H1 (cell line): Measurements from ENCODE around the gene CERS3. TPM values are rescaled to one million over a fixed set of nuclear protein-coding genes. Genes with fewer than 3 reads are reported as not detected.

Experiments
- CTCF ChIA-PET: fragments of 300-600 bp; sonication (Branson Sonifier 250); formaldehyde crosslinking; loops from one replicate; lab custom pipeline; 2021; ENCODE audit not compliant: partially characterized antibody; lab: Charles Lee
- POLR2A ChIA-PET: fragments of 300-600 bp; sonication (Branson Sonifier 250); formaldehyde crosslinking; loops from one replicate; lab custom pipeline; 2021; ENCODE audit warnings: inconsistent platforms; ENCODE audit not compliant: partially characterized antibody; lab: Charles Lee
- DNase-seq, 2 experiments: peaks; one replicate each; pipeline versions ENCODE4 v3.0.0 to v3.0.0-alpha.2; 2010 to 2022; ENCODE audit warnings: low spot score in 2 of 2, low read depth in 1 of 2, mixed read lengths in 1 of 2
- FAIRE-seq: peaks from 2 replicates; lab custom pipeline; 2011; peaks lifted over from hg19 to GRCh38; lab: Jason Lieb, UNC
- H2AFZ ChIP-seq: 2 replicates; pipeline ENCODE4 v1.8.1; 2012; ENCODE audit warnings: low read length, inconsistent platforms
- H2AK5ac ChIP-seq: 2 replicates; pipeline ENCODE4 v1.6.1; 2013; ENCODE audit warnings: low read depth, low read length
- H2BK120ac ChIP-seq: replicated peaks from 2 replicates; pipeline ENCODE3; 2013; ENCODE audit warnings: low read depth, low read length, inconsistent platforms
- H2BK12ac ChIP-seq: 2 replicates; pipeline ENCODE4 v1.6.1; 2013; ENCODE audit warnings: low read depth, low read length
- H2BK15ac ChIP-seq: 2 replicates; pipeline ENCODE4 v1.6.1; 2013; ENCODE audit warnings: low read length
- H2BK20ac ChIP-seq: 2 replicates; pipeline ENCODE4 v1.6.1; 2013; ENCODE audit warnings: low read length
- H2BK5ac ChIP-seq: 2 replicates; pipeline ENCODE4 v1.6.1; 2013; ENCODE audit warnings: low read depth, low read length
- H3K14ac ChIP-seq: 2 replicates; pipeline ENCODE4 v1.6.1; 2013; ENCODE audit warnings: inconsistent platforms; ENCODE audit not compliant: insufficient read length
- H3K18ac ChIP-seq: 2 replicates; pipeline ENCODE4 v1.6.1; 2013; ENCODE audit warnings: low read length; ENCODE audit errors: extremely low read depth
- H3K23ac ChIP-seq: 2 replicates; pipeline ENCODE4 v1.6.1; 2013; ENCODE audit warnings: inconsistent platforms; ENCODE audit not compliant: insufficient read length
- H3K23me2 ChIP-seq: 2 replicates; pipeline ENCODE4 v1.6.1; 2013; ENCODE audit warnings: low read depth, low read length
- H3K27ac ChIP-seq: 2 replicates; pipeline ENCODE4 v1.6.1; 2011; ENCODE audit warnings: low read depth, low read length, inconsistent platforms
- H3K27me3 ChIP-seq, 4 experiments: replicated peaks in 1 of 4; 1 replicate in 1 of 4; 2 replicates in 3 of 4; pipeline versions ENCODE4 v1.6.1 to v1.8.1; 2011 to 2013; ENCODE audit warnings: low read length in 3 of 4, mild to moderate bottlenecking in 3 of 4, inconsistent platforms in 2 of 4, mixed read lengths in 2 of 4, moderate library complexity in 1 of 4; ENCODE audit not compliant: control insufficient read depth in 3 of 4, insufficient read depth in 3 of 4; ENCODE audit errors: extremely low read depth in 1 of 4
- H3K36me3 ChIP-seq, 4 experiments: 2 replicates each; pipeline versions ENCODE4 v1.6.1 to v1.8.1; 2011 to 2013; ENCODE audit warnings: mild to moderate bottlenecking in 4 of 4, low read length in 3 of 4, moderate library complexity in 2 of 4, control low read depth in 1 of 4, inconsistent platforms in 1 of 4; ENCODE audit not compliant: insufficient read depth in 4 of 4, control insufficient read depth in 2 of 4
- H3K4ac ChIP-seq: replicated peaks from 2 replicates; pipeline ENCODE3; 2013; ENCODE audit warnings: low read length, low read depth, mixed read lengths, inconsistent platforms; ENCODE audit not compliant: insufficient read length
- H3K4me1 ChIP-seq, 4 experiments: replicated peaks in 1 of 4; 1 replicate in 1 of 4; 2 replicates in 3 of 4; pipeline versions ENCODE4 v1.6.1 to v1.8.1; 2011 to 2013; ENCODE audit warnings: low read length in 3 of 4, inconsistent platforms in 2 of 4, mixed read lengths in 1 of 4; ENCODE audit not compliant: insufficient read depth in 4 of 4, control insufficient read depth in 3 of 4
- H3K4me2 ChIP-seq, 2 experiments: 2 replicates each; pipeline versions ENCODE4 v1.6.1 to v1.8.1; 2011 to 2013; ENCODE audit warnings: low read depth in 2 of 2, low read length in 2 of 2, control low read depth in 1 of 2, inconsistent platforms in 1 of 2, mild to moderate bottlenecking in 1 of 2; ENCODE audit not compliant: insufficient read depth in 1 of 2
- H3K4me3 ChIP-seq, 4 experiments: fragments of 200-600, 300-600 bp in 1 of 4; sonication (generic), shearing (Covaris generic), sonication (Bioruptor Twin) in 1 of 4; 2 replicates each; pipeline versions ENCODE4 v1.5.1 to v1.8.1; 2011 to 2016; ENCODE audit warnings: low read length in 4 of 4, low read depth in 3 of 4, control low read depth in 2 of 4, inconsistent platforms in 2 of 4, mild to moderate bottlenecking in 2 of 4, mixed read lengths in 1 of 4, moderate library complexity in 1 of 4; ENCODE audit not compliant: insufficient read depth in 2 of 4; ENCODE audit errors: extremely low read depth in 1 of 4
- H3K56ac ChIP-seq: replicated peaks from 2 replicates; pipeline ENCODE3; 2013; ENCODE audit warnings: low read depth, mild to moderate bottlenecking, mixed read lengths, low read length, inconsistent platforms; ENCODE audit not compliant: insufficient read length
- H3K79me1 ChIP-seq: 2 replicates; pipeline ENCODE4 v1.6.1; 2013; ENCODE audit warnings: low read depth, low read length, control low read depth
- H3K79me2 ChIP-seq, 2 experiments: 2 replicates each; pipeline versions ENCODE4 v1.6.1 to v1.8.1; 2012 to 2013; ENCODE audit warnings: low read length in 2 of 2, mild to moderate bottlenecking in 2 of 2, inconsistent platforms in 1 of 2; ENCODE audit not compliant: insufficient read depth in 2 of 2, control insufficient read depth in 1 of 2
- H3K9ac ChIP-seq, 4 experiments: replicated peaks in 1 of 4; 1 replicate in 1 of 4; 2 replicates in 3 of 4; pipeline versions ENCODE4 v1.6.1 to v1.8.1; 2011 to 2013; ENCODE audit warnings: low read depth in 3 of 4, low read length in 3 of 4, control low read depth in 2 of 4, mild to moderate bottlenecking in 2 of 4, moderate library complexity in 2 of 4, inconsistent platforms in 1 of 4; ENCODE audit errors: extremely low read depth in 1 of 4
- H3K9me3 ChIP-seq, 2 experiments: 2 replicates each; pipeline versions ENCODE4 v1.6.1 to v1.8.1; 2012 to 2013; ENCODE audit warnings: mild to moderate bottlenecking in 2 of 2, moderate library complexity in 2 of 2, control low read depth in 1 of 2, inconsistent platforms in 1 of 2, low read depth in 1 of 2, low read length in 1 of 2, mixed read lengths in 1 of 2; ENCODE audit not compliant: insufficient read depth in 2 of 2
- H4K20me1 ChIP-seq, 2 experiments: replicated peaks in 1 of 2; 2 replicates each; pipeline versions ENCODE3 to v1.8.1; 2011 to 2013; ENCODE audit warnings: inconsistent platforms in 2 of 2, low read length in 2 of 2, mild to moderate bottlenecking in 1 of 2; ENCODE audit not compliant: insufficient read depth in 2 of 2, control insufficient read depth in 1 of 2
- H4K5ac ChIP-seq: 2 replicates; pipeline ENCODE4 v1.6.1; 2013; ENCODE audit warnings: low read length, low read depth, mixed read lengths, inconsistent platforms; ENCODE audit not compliant: insufficient read length
- H4K8ac ChIP-seq: 2 replicates; pipeline ENCODE4 v1.8.0; 2013; ENCODE audit warnings: mild to moderate bottlenecking, moderate library complexity, low read length, inconsistent platforms; ENCODE audit not compliant: insufficient read depth; ENCODE audit errors: extremely low read depth
- H4K91ac ChIP-seq: replicated peaks from 2 replicates; pipeline ENCODE3; 2013; ENCODE audit warnings: low read length, mixed read lengths, inconsistent platforms; ENCODE audit not compliant: insufficient read length
- BCL11A ChIP-seq, 2 experiments: IDR thresholded peaks; one replicate each; pipeline ENCODE4 v1.6.1; 2011; ENCODE audit warnings: low read depth in 2 of 2, low read length in 2 of 2, mild to moderate bottlenecking in 2 of 2
- CEBPB ChIP-seq: IDR thresholded peaks from 2 replicates; pipeline ENCODE4 v1.6.1; 2012; ENCODE audit warnings: low read depth, low read length
- POLR2AphosphoS5 ChIP-seq: IDR thresholded peaks from 2 replicates; pipeline ENCODE4 v1.6.1; 2011; ENCODE audit warnings: low read depth, low read length
- SIX5 ChIP-seq: IDR thresholded peaks from 2 replicates; pipeline ENCODE4 v1.6.1; 2011; ENCODE audit warnings: mild to moderate bottlenecking, low read depth, low read length
- SP1 ChIP-seq: IDR thresholded peaks from 2 replicates; pipeline ENCODE4 v1.6.1; 2011; ENCODE audit warnings: low read depth, low read length
- SUZ12 ChIP-seq: fragments of 200-600 bp; sonication (generic); IDR thresholded peaks from 2 replicates; pipeline ENCODE4 v1.6.1; 2012; ENCODE audit warnings: mild to moderate bottlenecking, inconsistent platforms, low read length, moderate library complexity, mixed read lengths
- TAF7 ChIP-seq: optimal IDR thresholded peaks from 2 replicates; pipeline ENCODE3; 2011; ENCODE audit warnings: low read depth, mild to moderate bottlenecking, inconsistent platforms, low read length, moderate library complexity, borderline replicate concordance
- TEAD4 ChIP-seq: IDR thresholded peaks from 2 replicates; pipeline ENCODE4 v1.6.1; 2012; ENCODE audit warnings: low read depth, low read length, inconsistent platforms, mixed read lengths
- WGBS, 2 experiments: shearing (Covaris generic) in 1 of 2; methylation state at CpG; one replicate each; pipeline versions ENCODE4 v1.1.6 to v1.1.7; 2013 to 2015; ENCODE audit warnings: low lambda C conversion rate in 2 of 2, mixed read lengths in 2 of 2, inconsistent platforms in 1 of 2, low coverage in 1 of 2, missing lambda C conversion rate in 1 of 2; ENCODE audit not compliant: insufficient replicate concordance in 2 of 2, insufficient coverage in 1 of 2, insufficient read length in 1 of 2; ENCODE audit errors: extremely low coverage in 1 of 2, missing lambda C conversion rate in 1 of 2; 5-methylcytosine and 5-hydroxymethylcytosine counted together
- polyA plus RNA-seq, 7 experiments: library from polyadenylated mRNA; depleted of rRNA in 3 of 7; stranded (reverse) in 5 of 7; unstranded in 2 of 7; fragments of >200 nt in 5 of 7; fragments of 200-250 nt in 2 of 7; gene quantifications; 1 replicate in 5 of 7; 2 replicates in 1 of 7; 4 replicates in 1 of 7; pipeline versions ENCODE4 v1.2.1 to v1.2.3, GENCODE V29; 2011 to 2013; ENCODE audit warnings: missing spikeins in 2 of 7, mixed read lengths in 2 of 7
- total RNA-seq: library from RNA; stranded (reverse); fragmentation: NEBNext Ultra II Directional; extraction: Animal tissue kit (Norgen Biotek cat#: 25700); gene quantifications from 2 replicates; pipeline ENCODE4 v1.2.1, GENCODE V29; 2021
- TF ChIP-seq, protein P1 (sequence below): IDR thresholded peaks from 2 replicates; pipeline ENCODE4 v1.6.1; 2011; ENCODE audit warnings: low read length, improper control_type of control experiment

CERS3 gene
- total and polyA plus RNA-seq, 2 of the 8 experiments (the other 6 are each of a cell fraction or from before 2014, with no cell fraction given) = 0.62 TPM; not detected in 1

DNA sequence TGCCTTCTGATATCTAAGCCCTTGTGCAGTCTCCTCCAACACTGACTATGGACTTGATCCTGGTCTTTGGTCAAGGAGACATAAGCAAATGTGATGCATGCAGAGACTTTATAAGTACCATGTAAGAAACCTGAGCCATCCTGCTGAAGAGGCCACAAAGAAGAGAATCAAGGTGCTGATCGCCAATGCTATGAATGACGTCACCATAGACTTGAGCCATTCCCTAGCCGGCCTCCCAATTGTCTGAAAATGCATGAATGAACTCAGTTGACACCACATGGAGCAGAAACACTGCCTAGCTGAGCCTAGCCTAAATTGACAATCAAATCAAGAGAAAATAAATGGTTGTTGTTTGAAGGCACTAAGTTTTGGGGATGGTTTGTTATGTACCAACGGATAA is 51.9 kb downstream of the CERS3 start:
- DNase-seq (no peak), FAIRE-seq (no peak)
- Histone ChIP-seq H3K79me1 (no peaks in the 10 kb centered on the region), H4K91ac (no peak overlapping the region), H3K27ac (no peak overlapping the region), H3K27me3 (no peaks in the 10 kb centered on the region), H3K23ac (no peak overlapping the region), H2BK20ac (no peak overlapping the region), H3K79me2 (no peaks in the 10 kb centered on the region), H3K4me1 (no peaks in the 10 kb centered on the region), H3K36me3 (no peaks in the 10 kb centered on the region), H3K4ac (no peak overlapping the region), H2AK5ac (no peak overlapping the region), H3K4me3 (no peak overlapping the region), H3K4me2 (no peak overlapping the region), H2BK15ac (no peak overlapping the region), H3K9me3 (peaks cover 48 to 54% of the 10 kb centered on the region in 2 experiments), H4K8ac (no peak overlapping the region), H2AFZ (no peak overlapping the region), H4K5ac (no peak overlapping the region), H3K56ac (no peak overlapping the region), H3K18ac (no peak overlapping the region), H3K23me2 (no peaks in the 10 kb centered on the region), H3K9ac (no peak overlapping the region), H2BK5ac (no peak overlapping the region), H3K14ac (no peak overlapping the region), H4K20me1 (no peaks in the 10 kb centered on the region), H2BK12ac (no peak overlapping the region), H2BK120ac (no peak overlapping the region)
- no peak for TF ChIP-seq SIX5
- TF ChIP-seq BCL11A (IDR thresholded peaks at IDR 0.05; ENCODE audit: low read depth in 2 of 2, low read length in 2 of 2) = no peak
- TF ChIP-seq POLR2AphosphoS5 = no peak
- no peak for TF ChIP-seq TEAD4
- no peak for TF ChIP-seq CEBPB
- TF ChIP-seq SUZ12 = no peak
- no peak for TF ChIP-seq TAF7
- TF ChIP-seq, protein P1, sequence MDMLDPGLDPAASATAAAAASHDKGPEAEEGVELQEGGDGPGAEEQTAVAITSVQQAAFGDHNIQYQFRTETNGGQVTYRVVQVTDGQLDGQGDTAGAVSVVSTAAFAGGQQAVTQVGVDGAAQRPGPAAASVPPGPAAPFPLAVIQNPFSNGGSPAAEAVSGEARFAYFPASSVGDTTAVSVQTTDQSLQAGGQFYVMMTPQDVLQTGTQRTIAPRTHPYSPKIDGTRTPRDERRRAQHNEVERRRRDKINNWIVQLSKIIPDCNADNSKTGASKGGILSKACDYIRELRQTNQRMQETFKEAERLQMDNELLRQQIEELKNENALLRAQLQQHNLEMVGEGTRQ = no peak
- TF ChIP-seq SP1 = no peak
- ChIA-PET CTCF (no interaction called here), POLR2A (no interaction called here)
- 82% methylated on average over 4 of the region's 4 CpGs; no CpG with 5 or more reads in 1 of the 2 experiments for WGBS, 2 experiments
